Stomach smooth muscle (tissue), 2 donors: Measurements from ENCODE around the gene DLG2.
"Not testable (repeated sequence)": the region's sequence is repeated elsewhere in the genome, so short reads cannot be mapped to it uniquely, and the experiment has no call there.

Experiments used
- H3K27ac ChIP-seq: one replicate; pipeline ENCODE4 v1.7.0; 2013; ENCODE audit warnings: mild to moderate bottlenecking, low read length, inconsistent platforms
- H3K27me3 ChIP-seq, 2 donors: one replicate each; pipeline ENCODE4 v1.7.0; 2013; ENCODE audit warnings: low read length in 2 of 2; ENCODE audit not compliant: insufficient read depth in 2 of 2, control insufficient read depth in 1 of 2
- H3K36me3 ChIP-seq, 2 donors: one replicate each; pipeline ENCODE4 v1.7.0; 2013; ENCODE audit warnings: low read length in 2 of 2; ENCODE audit not compliant: control insufficient read depth in 2 of 2, insufficient read depth in 2 of 2
- H3K4me1 ChIP-seq: one replicate; pipeline ENCODE4 v1.7.0; 2013; ENCODE audit warnings: low read length; ENCODE audit not compliant: control insufficient read depth, insufficient read depth
- H3K4me3 ChIP-seq, 2 donors: one replicate each; pipeline ENCODE4 v1.7.0; 2013; ENCODE audit warnings: low read length in 2 of 2
- H3K9ac ChIP-seq, 2 donors: one replicate each; pipeline ENCODE4 v1.7.0; 2013; ENCODE audit warnings: low read length in 2 of 2, mild to moderate bottlenecking in 1 of 2
- H3K9me3 ChIP-seq, 2 donors: one replicate each; pipeline ENCODE4 v1.7.0; 2013; ENCODE audit warnings: low read length in 2 of 2; ENCODE audit not compliant: control insufficient read depth in 2 of 2
- donor health status: healthy.
- donor health status: Pancreatic carcinoma.

The DLG2 gene

DNA sequence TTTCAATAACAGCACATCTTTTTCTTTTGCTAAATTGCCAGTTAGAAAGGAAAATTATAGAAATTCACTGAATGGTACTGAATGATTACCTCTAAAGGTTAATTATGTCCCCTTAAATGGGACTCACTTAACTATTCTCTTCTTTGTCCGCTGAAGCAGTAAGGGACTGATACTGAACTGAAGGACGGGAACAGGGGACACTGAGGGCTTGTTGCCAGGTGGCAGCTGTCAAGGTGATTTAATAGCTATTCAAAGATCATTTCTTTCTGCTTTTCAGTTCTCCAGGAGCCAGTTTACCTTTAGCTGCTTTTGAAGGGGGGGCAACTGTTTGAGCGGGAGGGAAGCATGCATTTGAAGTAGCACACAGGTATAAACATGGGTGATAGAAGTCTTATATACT lies 2015.5 kb downstream of the DLG2 start:
- Histone ChIP-seq H3K27ac (no peak overlapping the region), H3K36me3 (no peaks in the 10 kb centered on the region), H3K27me3 (no peaks in the 10 kb centered on the region), H3K9ac (no peak overlapping the region), H3K9me3 (no peaks in the 10 kb centered on the region), H3K4me3 (no peak overlapping the region), H3K4me1 (no peaks in the 10 kb centered on the region)

GRCh38 chr11:83611031-83611430 lies 2016.1 kb downstream of the DLG2 start:
- Histone ChIP-seq H3K9ac (no peak overlapping the region), H3K27me3 (no peaks in the 10 kb centered on the region), H3K4me3 (no peak overlapping the region), H3K27ac (no peak overlapping the region), H3K4me1 (no peaks in the 10 kb centered on the region), H3K36me3 (no peaks in the 10 kb centered on the region), H3K9me3 (no peaks in the 10 kb centered on the region)

- Histone ChIP-seq H3K27ac (no peak overlapping the region), H3K9ac (no peak overlapping the region), H3K4me3 (no peak overlapping the region), H3K27me3 (no peaks in the 10 kb centered on the region), H3K36me3 (no peaks in the 10 kb centered on the region), H3K9me3 (no peaks in the 10 kb centered on the region), H3K4me1 (no peaks in the 10 kb centered on the region)
These were observed 2018.0 kb downstream of the DLG2 start for GRCh38 chr11:83609191-83609590.

DNA sequence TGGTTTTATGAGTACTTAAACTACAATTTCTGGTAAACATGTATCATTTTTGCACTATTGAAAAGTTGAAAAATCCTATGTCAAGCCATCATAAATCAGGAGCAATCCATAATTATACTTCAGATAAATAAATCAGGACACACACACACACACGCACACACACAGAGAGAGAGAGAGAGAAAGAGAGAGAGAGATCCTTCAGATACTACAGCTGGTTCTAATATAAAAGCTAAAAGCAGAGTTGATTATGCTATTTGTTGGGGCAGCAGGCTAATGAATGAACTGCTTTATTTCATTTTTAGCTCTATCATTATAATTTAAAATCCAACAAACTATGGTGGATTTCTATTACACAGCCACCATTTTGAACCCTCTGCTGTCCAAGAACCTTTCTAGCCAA lies 2018.6 kb downstream of the DLG2 start:
- Histone ChIP-seq H3K27me3 (no peaks in the 10 kb centered on the region), H3K36me3 (no peaks in the 10 kb centered on the region), H3K4me3 (no peak overlapping the region), H3K9ac (no peak overlapping the region), H3K4me1 (no peaks in the 10 kb centered on the region), H3K27ac (no peak overlapping the region), H3K9me3 (no peaks in the 10 kb centered on the region)

GRCh38 chr11:83601914-83602527 lies 2025.1 kb downstream of the DLG2 start:
- no peaks in the 10 kb centered on the region for H3K4me1 ChIP-seq
- H3K4me3 ChIP-seq, result no peak overlapping the region
- H3K36me3 ChIP-seq, result no peaks in the 10 kb centered on the region
- no peak overlapping the region for H3K27ac ChIP-seq
- H3K27me3 ChIP-seq, result no peaks in the 10 kb centered on the region
- no peaks in the 10 kb centered on the region for H3K9me3 ChIP-seq
- H3K9ac ChIP-seq, result no peak overlapping the region

- Histone ChIP-seq H3K27ac (no peak overlapping the region), H3K9me3 (no peaks in the 10 kb centered on the region), H3K36me3 (no peaks in the 10 kb centered on the region), H3K4me3 (no peak overlapping the region), H3K9ac (no peak overlapping the region), H3K4me1 (no peaks in the 10 kb centered on the region), H3K27me3 (no peaks in the 10 kb centered on the region)
These were observed 2025.8 kb downstream of the DLG2 start for GRCh38 chr11:83601201-83601913.

- H3K9me3 ChIP-seq, result no peaks in the 10 kb centered on the region
- H3K4me3 ChIP-seq, result no peak overlapping the region
- no peaks in the 10 kb centered on the region for H3K4me1 ChIP-seq
- no peaks in the 10 kb centered on the region for H3K27me3 ChIP-seq
- no peak overlapping the region for H3K9ac ChIP-seq
- no peak overlapping the region for H3K27ac ChIP-seq
- no peaks in the 10 kb centered on the region for H3K36me3 ChIP-seq
These were observed 2026.5 kb downstream of the DLG2 start for GRCh38 chr11:83600661-83601060.

- Histone ChIP-seq H3K27ac (no peak overlapping the region), H3K36me3 (no peaks in the 10 kb centered on the region), H3K27me3 (no peaks in the 10 kb centered on the region), H3K4me3 (no peak overlapping the region), H3K9ac (no peak overlapping the region), H3K4me1 (no peaks in the 10 kb centered on the region), H3K9me3 (no peaks in the 10 kb centered on the region)
These were observed 2028.1 kb downstream of the DLG2 start for GRCh38 chr11:83599066-83599465.

DNA sequence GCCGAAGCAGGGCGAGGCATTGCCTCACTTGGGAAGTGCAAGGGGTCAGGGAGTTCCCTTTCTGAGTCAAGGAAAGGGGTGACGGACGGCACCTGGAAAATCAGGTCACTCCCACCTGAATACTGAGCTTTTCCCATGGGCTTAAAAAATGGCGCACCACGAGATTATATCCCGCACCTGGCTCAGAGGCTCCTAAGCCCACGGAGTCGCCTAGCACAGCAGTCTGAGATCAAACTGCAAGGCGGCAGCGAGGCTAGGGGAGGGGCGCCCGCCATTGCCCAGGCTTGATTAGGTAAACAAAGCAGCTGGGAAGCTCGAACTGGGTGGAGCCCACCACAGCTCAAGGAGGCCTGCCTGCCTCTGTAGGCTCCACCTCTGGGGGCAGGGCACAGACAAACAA lies 2039.3 kb downstream of the DLG2 start:
- not testable (repeated sequence) for H3K4me3 ChIP-seq, H3K27ac ChIP-seq, H3K4me1 ChIP-seq, H3K9ac ChIP-seq, H3K27me3 ChIP-seq, H3K36me3 ChIP-seq, H3K9me3 ChIP-seq

- H3K9ac ChIP-seq, result no peak overlapping the region
- no peaks in the 10 kb centered on the region for H3K9me3 ChIP-seq
- H3K27me3 ChIP-seq, result no peaks in the 10 kb centered on the region
- H3K4me3 ChIP-seq, result no peak overlapping the region
- H3K4me1 ChIP-seq, result no peaks in the 10 kb centered on the region
- H3K36me3 ChIP-seq, result no peaks in the 10 kb centered on the region
- H3K27ac ChIP-seq, result no peak overlapping the region
These were observed 2043.3 kb downstream of the DLG2 start for GRCh38 chr11:83583757-83584366.

DNA sequence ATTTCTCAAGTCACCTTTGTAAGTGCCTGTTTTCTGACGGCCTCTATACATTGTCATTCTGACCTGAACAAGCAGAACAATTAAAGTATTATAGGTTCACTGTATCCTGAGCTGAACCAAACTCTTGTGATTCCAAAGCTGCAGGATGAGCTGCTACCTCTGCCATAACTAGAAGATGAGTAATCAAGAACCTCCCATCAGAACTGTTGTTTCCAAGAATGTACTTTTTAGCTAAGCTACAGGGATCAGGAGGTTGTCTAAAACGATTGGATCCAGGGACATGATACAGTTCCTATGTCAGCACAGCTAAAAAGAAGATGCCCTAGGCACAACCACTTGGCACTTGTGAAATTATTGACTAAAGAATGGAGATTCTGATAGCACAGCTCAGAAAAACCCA lies 2052.6 kb downstream of the DLG2 start:
- Histone ChIP-seq H3K4me1 (no peaks in the 10 kb centered on the region), H3K27me3 (no peaks in the 10 kb centered on the region), H3K36me3 (no peaks in the 10 kb centered on the region), H3K27ac (no peak overlapping the region), H3K9ac (no peak overlapping the region), H3K9me3 (no peaks in the 10 kb centered on the region), H3K4me3 (no peak overlapping the region)
